CD4-positive, alpha-beta T cell treated with Interleukin-17A for 4 hours (primary cell): ENCODE measurements around the gene METTL22.
"Not testable (repeated sequence)": the region's sequence is repeated elsewhere in the genome, so short reads cannot be mapped to it uniquely, and the experiment has no call there.

ENCODE experiments used
- DNase-seq: peaks from one replicate; pipeline ENCODE4 v3.0.0-alpha.2; 2020; ENCODE audit warnings: mixed read lengths

Gene METTL22

DNA sequence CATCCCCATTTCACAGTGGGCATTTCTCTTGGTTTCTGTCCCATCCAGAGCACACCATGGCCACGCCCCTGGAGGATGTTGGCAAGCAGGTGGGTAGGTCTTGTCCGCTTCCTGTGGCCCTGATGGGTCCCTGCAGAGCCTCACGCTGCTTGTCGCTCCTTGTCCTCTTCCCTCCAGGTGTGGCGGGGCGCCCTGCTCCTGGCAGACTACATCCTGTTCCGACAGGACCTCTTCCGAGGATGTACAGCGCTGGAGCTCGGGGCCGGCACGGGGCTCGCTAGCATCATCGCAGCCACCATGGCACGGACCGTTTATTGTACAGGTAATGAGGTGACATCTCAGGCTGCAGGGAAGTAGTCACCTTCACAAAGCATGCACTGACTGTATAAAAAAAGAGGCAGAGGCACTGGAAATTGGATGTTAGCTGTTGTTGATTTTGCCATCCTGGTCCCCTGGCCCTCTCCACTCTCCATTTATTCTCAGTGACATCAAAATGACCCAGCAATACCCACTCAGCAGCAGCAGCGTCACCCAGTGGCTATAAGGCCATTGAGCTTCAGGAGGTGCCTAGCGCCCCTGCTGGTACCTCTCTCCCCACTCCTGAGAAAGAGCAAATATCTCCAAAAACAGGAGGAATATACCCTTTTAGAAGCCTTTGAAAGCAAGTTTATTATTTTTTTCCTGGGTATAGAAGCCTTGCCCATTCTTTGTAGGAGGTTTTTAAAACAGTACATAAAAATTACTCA, 13.7 kb downstream of the METTL22 start:
- no peak for DNase-seq

GRCh38 chr16:8639694-8640093, 18.2 kb downstream of the METTL22 start:
- no peak for DNase-seq

DNA sequence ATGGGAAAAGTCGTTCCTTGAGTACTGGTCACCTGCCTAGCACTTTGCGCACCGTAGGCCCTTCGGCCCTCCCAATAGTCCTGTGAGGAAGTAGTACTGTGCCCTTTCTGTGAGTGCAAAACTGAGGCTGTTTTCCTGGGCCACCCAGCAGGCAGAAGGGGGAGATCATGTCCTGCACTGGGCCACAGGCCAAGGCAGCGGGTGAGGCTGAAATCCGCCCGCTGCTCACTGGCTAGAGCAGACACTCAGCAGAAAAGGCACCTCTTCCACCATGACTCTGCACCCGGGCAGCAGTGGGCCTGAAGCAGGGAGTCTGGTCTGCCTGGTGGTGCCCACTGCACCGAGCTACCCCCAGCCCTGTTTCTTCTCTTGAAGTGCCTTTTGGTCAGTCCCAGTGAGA, 20.2 kb downstream of the METTL22 start:
- DNase-seq, result no peak

DNA sequence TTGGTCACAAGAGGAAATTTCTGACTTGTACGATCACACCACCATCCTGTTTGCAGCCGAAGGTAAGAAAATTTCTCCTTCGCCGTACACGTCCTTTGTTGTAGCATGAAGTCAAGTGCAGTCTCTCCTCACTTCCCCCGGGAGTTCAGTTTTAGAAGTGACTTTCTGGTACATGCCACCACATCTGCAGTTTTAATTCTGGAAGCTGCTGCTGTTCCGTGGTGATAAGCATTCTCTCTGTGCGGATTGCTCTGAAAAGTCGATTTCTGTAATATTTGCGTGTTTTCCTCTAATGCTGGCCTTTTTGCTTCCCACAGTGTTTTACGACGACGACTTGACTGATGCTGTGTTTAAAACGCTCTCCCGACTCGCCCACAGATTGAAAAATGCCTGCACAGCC, 20.6 kb downstream of the METTL22 start:
- DNase-seq, result no peak

GRCh38 chr16:8644211-8645140, 23.0 kb downstream of the METTL22 start:
- DNase-seq, result peak; percentile 38

- DNase-seq, result no peak
These were observed 23.6 kb downstream of the METTL22 start for GRCh38 chr16:8645141-8645521.

- no peak for DNase-seq
These were observed 24.3 kb downstream of the METTL22 start for GRCh38 chr16:8645831-8646230.

- no peak for DNase-seq
These were observed 25.0 kb downstream of the METTL22 start for GRCh38 chr16:8646326-8647053.

DNA sequence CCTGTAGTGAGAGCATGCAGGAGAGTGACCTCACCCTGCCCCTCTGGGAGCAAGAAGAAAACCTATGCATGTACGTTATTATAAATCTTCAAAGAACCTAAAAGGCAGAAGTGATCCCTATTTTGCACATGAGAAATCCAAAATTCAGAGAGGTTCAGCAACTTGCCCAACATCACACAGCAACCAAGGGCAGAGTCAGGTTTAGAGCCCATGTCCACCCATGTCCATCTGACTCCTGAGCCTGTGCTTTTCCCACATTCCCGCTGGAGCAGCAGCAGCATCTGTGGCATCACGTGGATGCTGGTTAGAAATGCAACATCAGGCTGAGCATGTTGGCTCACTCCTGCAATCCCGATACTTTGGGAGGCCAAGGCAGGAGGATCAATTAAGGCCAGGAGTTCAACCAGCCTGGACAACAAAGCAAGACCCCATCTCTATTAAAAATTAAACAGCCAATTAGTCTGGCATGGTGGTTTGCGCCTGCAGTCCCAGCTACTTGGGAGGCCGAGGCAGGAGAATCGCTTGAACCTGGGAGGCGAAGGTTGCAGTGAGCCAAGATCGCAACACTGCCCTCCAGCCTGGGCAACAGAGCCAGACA, 26.3 kb downstream of the METTL22 start:
- no peak for DNase-seq

GRCh38 chr16:8648877-8649276, 27.4 kb downstream of the METTL22 start:
- DNase-seq, result no peak

DNA sequence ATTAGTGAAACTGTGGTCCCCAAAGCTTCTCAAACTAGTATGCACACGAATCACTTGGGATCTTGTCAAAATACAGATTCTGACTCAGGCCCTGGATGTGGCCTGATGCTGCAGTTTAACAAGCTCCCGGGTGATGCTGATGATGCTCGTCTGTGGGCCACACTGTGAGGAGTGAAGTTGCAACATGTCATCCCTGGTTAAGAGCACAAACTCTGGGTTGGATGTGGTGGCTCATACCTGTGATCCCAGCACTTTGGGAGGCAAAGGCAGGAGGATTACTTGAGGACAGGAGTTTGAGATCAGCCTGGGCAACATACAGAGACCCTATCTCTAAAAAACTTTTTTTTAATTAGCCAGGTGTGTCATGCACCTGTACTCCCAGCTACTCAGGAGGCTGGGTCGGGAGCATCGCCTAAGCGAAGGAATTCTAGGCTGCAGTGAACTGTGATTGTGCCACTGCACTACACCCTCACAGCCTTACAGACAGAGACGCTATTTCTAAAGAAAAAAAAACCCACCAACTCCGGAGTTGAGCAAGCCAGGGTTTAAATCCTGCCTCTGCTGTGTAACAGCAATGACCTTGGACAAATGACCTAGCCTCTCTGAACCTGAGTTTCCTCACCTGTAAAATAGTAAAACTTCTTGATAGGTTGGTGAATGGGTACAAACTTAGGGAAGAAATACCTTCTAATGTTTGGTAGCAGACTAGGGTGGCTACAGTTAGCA, 28.5 kb downstream of the METTL22 start:
- no peak for DNase-seq

DNA sequence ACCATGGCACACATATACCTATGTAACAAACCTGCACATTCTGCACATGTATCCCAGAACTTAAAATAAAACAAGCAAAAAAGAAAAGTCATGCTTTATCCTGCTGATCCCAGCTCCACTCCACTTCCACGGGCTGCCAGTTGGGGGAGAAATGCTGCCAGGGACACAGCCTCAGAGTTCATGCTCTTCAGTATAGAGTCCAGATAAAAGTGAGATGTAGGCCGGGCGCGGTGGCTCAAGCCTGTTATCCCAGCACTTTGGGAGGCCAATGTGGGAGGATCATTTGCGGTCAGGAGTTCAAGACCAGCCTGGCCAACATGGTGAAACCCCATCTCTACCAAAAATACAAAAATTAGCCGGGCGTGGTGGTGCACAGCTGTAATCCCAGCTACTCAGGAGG, 30.5 kb downstream of the METTL22 start:
- DNase-seq, result not testable (repeated sequence)

DNA sequence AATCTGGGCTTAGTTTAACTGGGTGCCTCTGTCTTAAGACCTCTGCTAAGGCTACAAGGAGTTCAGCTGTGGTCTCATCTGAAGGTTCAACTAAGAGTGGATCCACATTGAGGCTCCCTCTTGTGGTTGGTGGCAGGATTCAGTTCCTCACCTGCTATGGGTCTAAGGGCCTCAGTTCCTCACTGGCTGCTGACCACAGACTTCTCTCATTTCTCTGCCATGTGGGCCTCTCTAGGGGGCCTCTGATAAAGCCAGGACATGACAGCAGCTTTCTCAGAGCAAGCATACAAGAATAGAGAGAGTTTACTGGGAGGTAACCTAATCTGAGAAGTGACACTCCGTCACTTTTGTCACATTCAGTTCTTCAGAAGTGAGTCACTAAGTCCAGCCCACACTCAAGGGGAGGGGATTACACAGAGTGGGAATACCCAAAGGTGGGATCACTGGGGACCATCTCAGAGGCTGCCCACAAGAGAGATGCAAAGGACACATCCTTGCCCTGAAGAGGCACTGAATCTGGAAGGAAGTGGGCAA, 33.8 kb downstream of the METTL22 start:
- peak; percentile 32 for DNase-seq

DNA sequence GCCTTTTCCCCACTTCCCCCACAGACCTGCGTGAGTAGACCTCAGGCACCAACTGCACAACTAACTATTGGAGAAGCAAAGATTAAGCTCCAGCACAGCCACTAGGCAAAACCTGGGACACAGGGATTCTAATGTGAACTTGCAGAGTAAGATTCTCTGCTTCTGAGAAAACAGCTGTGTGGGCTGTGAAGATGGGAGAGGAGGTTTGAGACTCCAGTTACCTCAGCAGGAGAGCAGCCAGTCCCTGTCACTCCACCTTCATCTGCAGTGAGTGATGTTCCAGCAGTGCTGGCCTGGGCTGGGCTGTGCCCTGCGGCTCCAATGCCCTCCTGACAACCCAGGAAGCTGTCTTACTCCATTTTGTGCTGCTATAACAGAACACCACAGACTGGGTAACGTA, 34.9 kb downstream of the METTL22 start:
- no peak for DNase-seq

GRCh38 chr16:8660841-8661301, 39.4 kb downstream of the METTL22 start:
- DNase-seq, result peak; percentile 71

- no peak for DNase-seq
These were observed 40.2 kb downstream of the METTL22 start for GRCh38 chr16:8661703-8662102.

- no peak for DNase-seq
These were observed 41.9 kb downstream of the METTL22 start for GRCh38 chr16:8663192-8664089.

DNA sequence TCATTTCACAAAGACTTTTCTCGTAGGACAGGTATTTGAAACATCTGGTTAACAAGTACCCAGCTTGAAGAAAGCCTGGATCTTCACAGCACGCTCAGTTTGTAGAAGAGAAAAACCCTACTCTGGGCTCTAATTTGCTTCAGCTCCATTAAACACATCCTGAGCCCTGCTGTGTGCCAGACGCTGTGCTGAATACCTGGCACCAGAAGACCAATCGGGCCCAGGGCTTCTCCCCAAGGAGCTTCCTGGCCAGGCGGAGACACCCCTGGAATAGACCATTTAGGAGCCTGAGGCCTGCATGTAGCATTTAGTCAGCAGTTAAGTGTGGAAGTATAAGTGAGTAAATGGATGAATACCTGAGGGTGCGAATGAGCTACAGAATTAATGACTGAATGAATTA, 44.0 kb downstream of the METTL22 start:
- no peak for DNase-seq

DNA sequence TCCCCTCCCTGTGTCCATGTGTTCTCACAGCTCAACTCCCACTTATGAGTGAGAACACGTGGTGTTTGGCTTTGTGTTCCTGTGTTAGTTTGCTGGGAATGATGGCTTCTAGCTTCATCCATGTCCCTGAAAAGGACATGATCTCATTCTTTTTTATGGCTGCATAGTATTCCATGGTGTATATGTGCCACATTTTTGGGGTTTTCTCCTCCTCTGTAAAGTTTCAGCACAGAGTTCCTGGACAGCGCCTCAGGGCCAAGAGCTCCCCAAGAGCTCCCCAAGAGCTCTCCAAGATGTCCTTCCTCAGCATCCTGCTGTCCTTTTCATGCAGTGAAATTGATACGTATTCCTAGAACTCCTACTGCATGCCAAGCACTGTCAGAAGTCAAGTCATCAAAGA, 46.0 kb downstream of the METTL22 start:
- no peak for DNase-seq

DNA sequence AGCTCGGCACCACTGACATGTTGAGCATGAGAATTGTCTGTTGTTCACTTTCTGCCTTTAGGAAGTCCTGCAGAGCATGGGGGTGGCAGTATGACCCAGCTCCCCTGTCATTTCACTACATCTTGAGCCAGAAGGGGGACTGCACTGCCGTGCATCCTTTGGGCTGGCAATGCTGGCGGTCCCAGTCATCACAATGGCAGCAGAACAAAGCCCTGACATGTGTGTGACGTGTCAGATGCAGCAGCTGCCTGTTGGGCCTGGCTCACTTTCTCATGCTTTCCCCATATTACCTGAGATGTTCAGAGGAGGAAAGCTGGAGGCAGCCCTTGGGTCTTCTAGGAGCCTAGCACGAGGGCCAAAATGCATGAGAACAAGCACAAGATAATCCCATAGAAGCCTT, 46.6 kb downstream of the METTL22 start:
- DNase-seq, result no peak

- no peak for DNase-seq
These were observed 48.0 kb downstream of the METTL22 start for GRCh38 chr16:8669481-8669880.
